ENCODE data around the gene DCTN3. TPM values are rescaled to one million over a fixed set of nuclear protein-coding genes. Genes with fewer than 3 reads are reported as not detected.

Gene DCTN3
- total and polyA plus RNA-seq, 2 experiments from 2014 or later, result 12.9 to 17.9 TPM

GRCh38 chr9:34615132-34615531 is 5.2 kb downstream of the DCTN3 start:
- Mint-ChIP-seq H3K27me3 (ENCODE audit: insufficient read depth, low read depth, poor library complexity) (peaks cover 23% of the 10 kb centered on the region), H3K4me1 (peaks cover 14% of the 10 kb centered on the region), H3K4me3 (no peak overlapping the region), H3K9me3 (no peaks in the 10 kb centered on the region), H3K27ac (no peak overlapping the region), H3K36me3 (ENCODE audit: low read depth) (no peaks in the 10 kb centered on the region)
- DNase-seq (ENCODE audit: low spot score) (no peak), ATAC-seq (no peak)
- no peaks in the 10 kb centered on the region for H3K9me2 ChIP-seq (ENCODE audit: insufficient read depth)
- TF ChIP-seq CTCF (conservative IDR thresholded peaks at IDR 0.05; ENCODE audit: low read depth in 2 of 2), result no peak
- no peak for TF ChIP-seq STAT1 (IDR thresholded peaks at IDR 0.05; ENCODE audit: unreplicated experiment)
- TF ChIP-seq EZH2phosphoT487 (IDR thresholded peaks at IDR 0.05; ENCODE audit: unreplicated experiment), result no peak
- no peak for TF ChIP-seq ETS1 (IDR thresholded peaks at IDR 0.05)
- TF ChIP-seq ZNF114 (CRISPR knock-in tag; IDR thresholded peaks at IDR 0.05), result no peak
- no peak for TF ChIP-seq POLR2AphosphoS5 (IDR thresholded peaks at IDR 0.05; ENCODE audit: low read depth)
- no peak for TF ChIP-seq NANOG (IDR thresholded peaks at IDR 0.05; ENCODE audit: borderline replicate concordance)
- TF ChIP-seq EZH2 (IDR thresholded peaks at IDR 0.05; ENCODE audit: low read depth, unreplicated experiment), result no peak
- no peak for TF ChIP-seq JUNB (IDR thresholded peaks at IDR 0.05; ENCODE audit: unreplicated experiment)
- no peak for TF ChIP-seq REST (IDR thresholded peaks at IDR 0.05; ENCODE audit: unreplicated experiment)
- TF ChIP-seq ZNF462 (CRISPR knock-in tag; IDR thresholded peaks at IDR 0.05), result no peak
- no peak for TF ChIP-seq CREB1 (CRISPR knock-in tag; IDR thresholded peaks at IDR 0.05; ENCODE audit: low read depth)
- no peak for TF ChIP-seq ZNF331 (CRISPR knock-in tag; IDR thresholded peaks at IDR 0.05; ENCODE audit: low read depth)
- H3K4me1 ChIP-seq (ENCODE audit: insufficient read depth), result peaks cover 10% of the 10 kb centered on the region; the same call in 1 of the 2 replicates
- H3K27ac ChIP-seq (ENCODE audit: low read depth), result no peak overlapping the region
- H3F3A ChIP-seq (replicated peaks; ENCODE audit: low read depth), result 0 out of 2 replicates have a peak, but pooled peaks cover 3% of the 10 kb centered on the region
- H4K20me1 ChIP-seq (replicated peaks; ENCODE audit: insufficient read depth), result no peaks in the 10 kb centered on the region
- no peak overlapping the region for H2AFZ ChIP-seq
- no peak overlapping the region for H3K4me3 ChIP-seq
- H3K36me3 ChIP-seq (ENCODE audit: insufficient read depth), result no peaks in the 10 kb centered on the region
- H3K4me2 ChIP-seq, result no peak overlapping the region
- H3K79me2 ChIP-seq (replicated peaks; ENCODE audit: insufficient read depth), result no peaks in the 10 kb centered on the region
- peaks cover 11% of the 10 kb centered on the region for H3K27me3 ChIP-seq (ENCODE audit: insufficient read depth)

All from GM23338 (cell line).